ENCODE results near the gene BCAR3.
"Not testable (repeated sequence)": the region's sequence is repeated elsewhere in the genome, so short reads cannot be mapped to it uniquely, and the experiment has no call there.

Gene BCAR3

GRCh38 chr1:93699503-93700168 lies 18.0 kb upstream of the BCAR3 start:
- Mint-ChIP-seq H3K4me1 (peaks cover 24% of the 10 kb centered on the region), H3K27me3 (no peaks in the 10 kb centered on the region), H3K4me3 (no peak overlapping the region), H3K27ac (no peak overlapping the region), H3K9me3 (no peaks in the 10 kb centered on the region), H3K36me3 (no peaks in the 10 kb centered on the region)
- no peak for ATAC-seq (ENCODE audit: low read depth)
- no peak for DNase-seq (ENCODE audit: low spot score in 2 of 2)

- no peaks in the 10 kb centered on the region for H3K9me3 Mint-ChIP-seq
- no peak overlapping the region for H3K4me3 Mint-ChIP-seq
- H3K27me3 Mint-ChIP-seq, result no peaks in the 10 kb centered on the region
- no peaks in the 10 kb centered on the region for H3K36me3 Mint-ChIP-seq
- ATAC-seq (ENCODE audit: low read depth) (no peak), DNase-seq (ENCODE audit: low spot score in 2 of 2) (no peak)
- H3K27ac Mint-ChIP-seq, result no peak overlapping the region
- peaks cover 18% of the 10 kb centered on the region for H3K4me1 Mint-ChIP-seq
These were observed 17.4 kb upstream of the BCAR3 start for GRCh38 chr1:93699049-93699384.

- Mint-ChIP-seq H3K9me3 (no peaks in the 10 kb centered on the region), H3K4me1 (peaks cover 16% of the 10 kb centered on the region), H3K4me3 (no peak overlapping the region), H3K27me3 (no peaks in the 10 kb centered on the region), H3K36me3 (no peaks in the 10 kb centered on the region), H3K27ac (no peak overlapping the region)
- DNase-seq (ENCODE audit: low spot score in 2 of 2), result no peak
- ATAC-seq (ENCODE audit: low read depth), result no peak
These were observed 16.9 kb upstream of the BCAR3 start for GRCh38 chr1:93698329-93699048.

GRCh38 chr1:93697566-93697965 lies 15.9 kb upstream of the BCAR3 start:
- not testable (repeated sequence) for DNase-seq (ENCODE audit: low spot score in 2 of 2); H3K27me3 Mint-ChIP-seq; H3K36me3 Mint-ChIP-seq; H3K9me3 Mint-ChIP-seq; ATAC-seq (ENCODE audit: low read depth); H3K4me3 Mint-ChIP-seq
- Mint-ChIP-seq H3K27ac (peak overlapping the region; percentile 43), H3K4me1 (peaks cover 23% of the 10 kb centered on the region)

GRCh38 chr1:93695411-93696005 lies 13.9 kb upstream of the BCAR3 start:
- no peak overlapping the region for H3K27ac Mint-ChIP-seq
- peak; percentile 55 for ATAC-seq (ENCODE audit: low read depth)
- H3K36me3 Mint-ChIP-seq, result no peaks in the 10 kb centered on the region

GRCh38 chr1:93694819-93695218 lies 13.2 kb upstream of the BCAR3 start:
- Mint-ChIP-seq H3K9me3 (no peaks in the 10 kb centered on the region), H3K4me3 (no peak overlapping the region), H3K27me3 (no peaks in the 10 kb centered on the region), H3K4me1 (peaks cover 20% of the 10 kb centered on the region), H3K27ac (no peak overlapping the region), H3K36me3 (no peaks in the 10 kb centered on the region)
- DNase-seq (ENCODE audit: low spot score in 2 of 2) (no peak), ATAC-seq (ENCODE audit: low read depth) (no peak)

More at GRCh38 chr1:93695411-93696005, 13.9 kb upstream of the BCAR3 start:
- no peaks in the 10 kb centered on the region for H3K27me3 Mint-ChIP-seq
- peak in 1 of 2 donors; percentile 18 for DNase-seq (ENCODE audit: low spot score in 2 of 2)
- peaks cover 20% of the 10 kb centered on the region for H3K4me1 Mint-ChIP-seq
- no peak overlapping the region for H3K4me3 Mint-ChIP-seq
- no peaks in the 10 kb centered on the region for H3K9me3 Mint-ChIP-seq

GRCh38 chr1:93694039-93694438 lies 12.4 kb upstream of the BCAR3 start:
- ATAC-seq (ENCODE audit: low read depth) (no peak), DNase-seq (ENCODE audit: low spot score in 2 of 2) (no peak)
- Mint-ChIP-seq H3K4me3 (no peak overlapping the region), H3K36me3 (no peaks in the 10 kb centered on the region), H3K27me3 (no peaks in the 10 kb centered on the region), H3K4me1 (peaks cover 25% of the 10 kb centered on the region), H3K27ac (no peak overlapping the region), H3K9me3 (no peaks in the 10 kb centered on the region)

GRCh38 chr1:93692983-93693591 lies 11.4 kb upstream of the BCAR3 start:
- peak overlapping the region; percentile 88 for H3K27ac Mint-ChIP-seq

GRCh38 chr1:93692451-93692861 lies 10.8 kb upstream of the BCAR3 start:
- peaks cover 24% of the 10 kb centered on the region for H3K4me1 Mint-ChIP-seq
- ATAC-seq (ENCODE audit: low read depth), result no peak
- no peaks in the 10 kb centered on the region for H3K9me3 Mint-ChIP-seq
- peak overlapping the region; percentile 46 for H3K4me3 Mint-ChIP-seq
- no peaks in the 10 kb centered on the region for H3K27me3 Mint-ChIP-seq
- H3K27ac Mint-ChIP-seq, result peak overlapping the region; percentile 88
- H3K36me3 Mint-ChIP-seq, result no peaks in the 10 kb centered on the region
- no peak for DNase-seq (ENCODE audit: low spot score in 2 of 2)

More at GRCh38 chr1:93692983-93693591, 11.4 kb upstream of the BCAR3 start:
- ATAC-seq (ENCODE audit: low read depth) (peak; percentile 76), DNase-seq (ENCODE audit: low spot score in 2 of 2) (peak in 1 of 2 donors; percentile 30)
- no peaks in the 10 kb centered on the region for H3K36me3 Mint-ChIP-seq
- H3K27me3 Mint-ChIP-seq, result no peaks in the 10 kb centered on the region
- H3K4me1 Mint-ChIP-seq, result peaks cover 25% of the 10 kb centered on the region
- H3K4me3 Mint-ChIP-seq, result peak overlapping the region; percentile 46
- no peaks in the 10 kb centered on the region for H3K9me3 Mint-ChIP-seq

GRCh38 chr1:93692026-93692425 lies 10.4 kb upstream of the BCAR3 start:
- H3K4me3 Mint-ChIP-seq, result no peak overlapping the region
- peak overlapping the region; percentile 88 for H3K27ac Mint-ChIP-seq
- no peak for ATAC-seq (ENCODE audit: low read depth)
- H3K4me1 Mint-ChIP-seq, result peaks cover 24% of the 10 kb centered on the region
- H3K9me3 Mint-ChIP-seq, result no peaks in the 10 kb centered on the region
- no peaks in the 10 kb centered on the region for H3K27me3 Mint-ChIP-seq
- no peaks in the 10 kb centered on the region for H3K36me3 Mint-ChIP-seq
- DNase-seq (ENCODE audit: low spot score in 2 of 2), result no peak

GRCh38 chr1:93690921-93691789 lies 9.5 kb upstream of the BCAR3 start:
- H3K4me3 Mint-ChIP-seq, result no peak overlapping the region
- no peak overlapping the region for H3K27ac Mint-ChIP-seq
- H3K4me1 Mint-ChIP-seq, result peaks cover 28% of the 10 kb centered on the region
- ATAC-seq (ENCODE audit: low read depth) (no peak), DNase-seq (ENCODE audit: low spot score in 2 of 2) (no peak)
- no peaks in the 10 kb centered on the region for H3K27me3 Mint-ChIP-seq
- no peaks in the 10 kb centered on the region for H3K9me3 Mint-ChIP-seq
- H3K36me3 Mint-ChIP-seq, result no peaks in the 10 kb centered on the region

- no peaks in the 10 kb centered on the region for H3K9me3 Mint-ChIP-seq
- no peak for ATAC-seq (ENCODE audit: low read depth)
- H3K36me3 Mint-ChIP-seq, result no peaks in the 10 kb centered on the region
- no peaks in the 10 kb centered on the region for H3K27me3 Mint-ChIP-seq
- H3K27ac Mint-ChIP-seq, result no peak overlapping the region
- H3K4me3 Mint-ChIP-seq, result no peak overlapping the region
- peaks cover 32% of the 10 kb centered on the region for H3K4me1 Mint-ChIP-seq
- DNase-seq (ENCODE audit: low spot score in 2 of 2), result no peak
These were observed 8.7 kb upstream of the BCAR3 start for GRCh38 chr1:93690341-93690740.

GRCh38 chr1:93689521-93690223 lies 8.0 kb upstream of the BCAR3 start:
- Mint-ChIP-seq H3K4me3 (peak overlapping the region; percentile 51), H3K9me3 (no peaks in the 10 kb centered on the region), H3K27ac (no peak overlapping the region), H3K27me3 (no peaks in the 10 kb centered on the region), H3K36me3 (no peaks in the 10 kb centered on the region), H3K4me1 (peaks cover 36% of the 10 kb centered on the region)
- no peak for DNase-seq (ENCODE audit: low spot score in 2 of 2)
- ATAC-seq (ENCODE audit: low read depth), result peak; percentile 11
